ENCODE data around the gene ESAM. TPM values are rescaled to one million over a fixed set of nuclear protein-coding genes. Genes with fewer than 3 reads are reported as not detected.

ESAM gene, protein sequence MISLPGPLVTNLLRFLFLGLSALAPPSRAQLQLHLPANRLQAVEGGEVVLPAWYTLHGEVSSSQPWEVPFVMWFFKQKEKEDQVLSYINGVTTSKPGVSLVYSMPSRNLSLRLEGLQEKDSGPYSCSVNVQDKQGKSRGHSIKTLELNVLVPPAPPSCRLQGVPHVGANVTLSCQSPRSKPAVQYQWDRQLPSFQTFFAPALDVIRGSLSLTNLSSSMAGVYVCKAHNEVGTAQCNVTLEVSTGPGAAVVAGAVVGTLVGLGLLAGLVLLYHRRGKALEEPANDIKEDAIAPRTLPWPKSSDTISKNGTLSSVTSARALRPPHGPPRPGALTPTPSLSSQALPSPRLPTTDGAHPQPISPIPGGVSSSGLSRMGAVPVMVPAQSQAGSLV
- polyA plus RNA-seq (2013, experiment 1 of 2; ENCODE audit: insufficient read length): 0.19 TPM
- polyA plus RNA-seq (2013, experiment 2 of 2; ENCODE audit: insufficient read length): 0.30 TPM

DNA sequence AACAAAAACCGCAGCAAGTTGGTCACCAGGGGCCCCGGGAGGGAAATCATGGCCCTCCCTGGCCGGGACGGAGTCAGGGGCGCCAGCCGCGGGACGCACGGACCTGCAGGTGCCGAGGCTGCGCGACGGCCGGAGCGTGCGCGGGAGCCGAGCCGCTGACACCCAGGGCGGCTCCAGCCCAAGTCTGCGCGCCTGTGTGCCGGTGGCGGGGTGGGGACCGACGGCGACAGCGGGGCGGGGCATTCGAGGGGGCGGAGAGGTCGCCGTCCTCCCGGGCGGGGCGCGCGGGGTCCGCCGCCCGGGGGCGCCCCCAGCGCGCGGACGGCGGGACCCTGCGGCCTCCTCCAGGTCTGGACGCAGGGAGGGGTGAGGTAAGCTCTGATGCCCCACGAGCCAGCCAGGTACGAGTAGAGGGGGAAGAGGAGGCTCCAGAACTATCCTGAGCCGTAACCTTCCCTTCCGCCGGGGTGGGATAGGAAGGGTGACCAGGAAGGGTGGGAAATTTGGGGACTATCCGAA lies at the start of gene ESAM:
ESAM (minus strand) TSS at position 186 of the 519 bp plus-strand sequence; CDS start at position 50, 136 bp downstream.
- no peak for DNase-seq

DNA sequence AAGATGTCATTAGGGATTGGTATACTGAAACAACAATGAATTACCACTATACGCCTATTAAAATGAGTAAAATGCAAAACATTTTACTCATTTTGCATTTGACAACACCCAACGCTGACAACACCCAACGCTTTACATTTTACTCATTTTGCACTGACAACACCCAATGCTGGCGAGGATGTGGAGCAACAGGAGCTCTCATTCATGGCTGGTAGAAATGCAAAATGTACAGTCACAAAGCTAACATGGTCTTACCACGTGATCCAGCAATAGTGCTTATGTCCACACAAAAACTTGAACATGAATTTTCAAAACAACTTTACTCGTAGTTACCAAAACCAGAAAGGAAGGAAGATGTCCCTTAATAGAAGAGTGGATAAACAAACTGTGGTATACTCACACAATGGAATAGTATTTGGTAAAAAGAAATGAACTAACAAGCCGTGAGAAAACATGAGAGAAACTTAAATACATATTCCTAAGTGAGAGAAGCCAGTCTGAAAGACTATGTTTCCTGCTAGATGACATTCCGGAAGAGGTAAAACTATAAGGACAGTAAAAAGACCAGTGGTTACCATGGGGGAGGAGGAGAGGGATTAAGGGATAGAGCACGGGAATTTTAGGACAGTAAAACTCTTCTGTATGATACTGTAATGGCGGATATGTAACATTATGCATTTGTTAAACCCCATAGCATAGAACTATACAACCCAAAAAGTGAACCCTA lies 49.5 kb upstream of the ESAM start:
- DNase-seq: no peak

GRCh38 chr11:124807660-124808270 lies 45.7 kb upstream of the ESAM start:
- no peak for DNase-seq

DNA sequence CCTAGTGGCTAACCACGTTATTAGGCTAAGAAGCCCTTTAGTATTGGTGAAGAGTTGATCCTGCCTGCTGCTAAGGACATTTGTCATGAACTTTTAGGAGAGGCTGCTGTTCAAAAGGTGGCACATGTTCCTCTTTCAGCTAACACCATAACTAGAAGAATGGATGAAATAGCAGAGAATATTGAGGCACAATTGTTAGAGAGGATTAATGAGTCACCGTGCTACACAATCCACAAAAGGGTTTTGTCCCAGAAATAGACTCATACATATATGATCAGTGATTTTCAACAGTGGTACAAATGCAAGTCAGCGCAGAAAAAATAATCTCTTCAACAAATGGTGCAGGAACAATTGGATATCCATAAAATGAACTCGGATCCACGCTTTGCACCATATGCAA lies 45.1 kb upstream of the ESAM start:
- no peak for DNase-seq

DNA sequence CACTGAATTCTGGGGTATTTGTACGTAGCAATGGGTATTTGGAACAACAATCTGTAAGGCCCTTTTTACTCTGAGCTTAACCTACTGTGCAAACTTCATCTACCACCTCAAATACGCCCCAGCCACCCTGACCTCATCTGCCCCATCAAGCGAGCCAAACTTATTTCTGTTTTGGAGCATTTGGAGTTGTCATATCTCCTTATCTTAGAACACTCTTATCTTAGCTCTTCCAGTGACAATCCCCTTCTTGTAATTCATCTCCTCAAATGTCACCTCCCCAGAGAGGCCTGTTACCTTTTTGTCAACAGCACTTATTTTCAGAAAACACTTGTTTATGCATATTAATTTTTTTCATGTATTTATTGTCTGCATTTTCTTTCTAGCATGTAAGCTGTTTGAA lies 42.8 kb upstream of the ESAM start:
- DNase-seq: no peak

GRCh38 chr11:124801636-124802312 lies 39.7 kb upstream of the ESAM start:
- DNase-seq: no peak

GRCh38 chr11:124801014-124801413 lies 38.9 kb upstream of the ESAM start:
- peak; percentile 59 for DNase-seq

GRCh38 chr11:124800226-124800929 lies 38.3 kb upstream of the ESAM start, which contains the start of gene MSANTD2:
TSS of gene MSANTD2 (minus strand) at chr11:124800406. CDS start at chr11:124800380, 26 bp downstream.
- peak; percentile 84 for DNase-seq

- DNase-seq: peak; percentile 26
These were observed 37.5 kb upstream of the ESAM start for GRCh38 chr11:124799348-124800225.

DNA sequence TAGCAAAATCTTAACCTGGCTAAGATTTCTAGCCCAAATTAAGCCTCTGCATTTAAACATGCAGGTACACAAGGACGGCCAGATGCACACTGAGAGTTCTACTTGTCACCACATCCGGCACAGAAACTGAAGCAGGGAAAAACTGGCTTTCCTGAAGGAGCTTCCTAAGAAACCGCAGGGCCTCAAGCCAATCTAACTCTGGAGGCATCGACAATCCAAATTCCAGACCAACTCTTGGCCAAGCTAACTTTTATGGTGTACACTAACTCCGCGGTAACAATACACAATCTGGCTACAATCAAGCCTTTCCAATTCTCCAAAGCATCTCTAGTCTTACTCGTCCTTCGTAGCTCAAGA lies 36.9 kb upstream of the ESAM start:
- peak; percentile 69 for DNase-seq

- DNase-seq: no peak
These were observed 34.2 kb upstream of the ESAM start for GRCh38 chr11:124796312-124796711.

GRCh38 chr11:124793466-124794278 lies 31.6 kb upstream of the ESAM start:
- peak; percentile 61 for DNase-seq

DNA sequence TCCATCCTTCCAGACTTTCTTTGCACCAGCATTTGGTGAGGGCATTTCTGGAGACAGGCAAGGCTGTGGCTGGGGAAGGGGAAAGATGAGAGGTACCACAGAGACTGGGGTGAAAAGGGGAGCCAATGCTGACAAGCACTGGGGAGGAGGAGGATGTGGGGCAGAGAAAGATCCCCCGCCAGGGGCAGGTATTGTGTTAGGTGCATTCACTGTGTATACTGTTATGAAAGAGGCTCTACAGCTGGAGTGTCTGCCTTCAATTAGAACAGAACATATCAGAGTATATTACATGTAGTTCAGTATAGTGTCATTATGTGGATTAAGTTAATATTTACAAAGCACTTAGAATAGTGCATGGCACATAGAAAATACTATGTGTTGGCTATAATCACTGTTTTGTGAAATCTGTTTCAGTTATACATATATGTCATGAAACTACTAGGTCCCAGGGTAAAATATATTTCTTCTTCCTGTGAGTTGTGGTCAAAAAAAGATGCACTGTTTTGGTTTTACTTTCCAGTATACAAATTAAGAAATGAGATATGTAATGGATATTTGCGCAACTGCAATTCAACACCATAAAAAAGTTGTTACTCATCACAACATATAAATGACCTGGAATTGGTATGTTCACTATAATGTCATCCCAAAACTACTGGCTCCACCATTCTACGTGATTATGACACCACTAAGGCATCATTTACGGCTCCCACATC lies 29.7 kb upstream of the ESAM start:
- DNase-seq: no peak

DNA sequence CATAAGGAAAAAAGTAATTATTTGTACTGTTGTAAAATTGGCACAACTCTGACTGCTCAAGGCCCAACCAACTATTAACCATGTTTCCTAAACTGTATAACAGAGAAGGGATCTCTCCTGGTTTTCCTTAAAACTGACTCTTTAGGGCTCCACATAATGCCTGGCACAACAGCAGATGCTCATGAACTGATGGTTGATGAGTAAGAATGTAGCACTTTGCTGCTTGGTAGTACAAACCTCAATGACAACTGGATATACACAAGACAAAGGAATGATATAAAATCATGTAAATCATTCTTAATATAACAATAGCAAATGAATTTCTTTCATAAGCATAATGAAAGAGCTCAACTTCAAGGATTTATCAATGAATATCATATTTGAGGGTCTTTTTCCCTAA lies 26.4 kb upstream of the ESAM start:
- no peak for DNase-seq

DNA sequence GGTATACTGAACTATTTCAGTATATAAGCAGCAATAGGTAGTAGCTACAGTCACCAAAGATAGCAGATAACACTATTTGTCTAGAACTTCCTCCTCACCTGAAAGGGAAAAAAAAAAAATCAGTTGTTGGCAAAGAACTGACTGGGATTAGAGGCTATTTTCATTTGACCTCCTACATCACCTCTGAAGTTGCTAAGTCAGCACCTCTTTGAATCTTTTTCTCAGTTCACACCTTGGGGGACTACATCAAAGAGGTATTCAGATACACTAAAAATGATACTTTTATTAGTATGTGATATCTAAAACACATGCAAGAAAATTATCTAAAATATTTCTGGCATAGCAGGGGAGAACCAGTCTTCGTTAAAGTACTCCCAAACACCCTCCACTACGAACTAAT lies 22.0 kb upstream of the ESAM start:
- DNase-seq: no peak

DNA sequence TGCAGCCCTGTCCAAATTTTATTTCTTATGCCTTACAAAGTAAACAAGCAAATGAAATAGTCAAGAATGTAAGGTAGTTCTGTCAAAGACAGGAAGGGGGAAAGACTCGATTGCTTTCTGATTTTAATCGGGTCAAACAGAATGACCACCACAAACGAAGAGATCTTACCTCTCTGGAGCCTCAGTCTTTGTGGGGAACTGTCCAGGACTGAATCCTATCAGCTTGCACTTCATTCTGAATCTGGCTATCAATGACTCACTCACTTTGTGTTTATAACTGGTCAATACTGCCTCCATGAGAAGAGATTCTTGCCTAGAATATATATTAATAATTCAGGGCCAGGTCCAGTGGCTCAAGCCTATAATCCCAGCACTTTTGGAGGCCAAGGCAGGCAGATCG lies 20.9 kb upstream of the ESAM start:
- DNase-seq: no peak

- DNase-seq: no peak
These were observed 17.5 kb upstream of the ESAM start for GRCh38 chr11:124779568-124779967.

GRCh38 chr11:124778281-124778680 lies 16.2 kb upstream of the ESAM start:
- DNase-seq: no peak

Measured in fibroblast of skin of back (primary cell).